ENCODE data around the gene NAALADL2.
A peak's percentile ranks its signal among the peaks of the same experiment; 100 is the strongest.
"Not testable (repeated sequence)": the region's sequence is repeated elsewhere in the genome, so short reads cannot be mapped to it uniquely, and the experiment has no call there.

The NAALADL2 gene

GRCh38 chr3:175502155-175502554 is 643.0 kb downstream of the NAALADL2 start:
- Mint-ChIP-seq H3K4me1 (ENCODE audit: low read depth) (no peaks in the 10 kb centered on the region), H3K9me3 (ENCODE audit: low read depth) (peaks cover 4% of the 10 kb centered on the region), H3K27ac (no peak overlapping the region), H3K27me3 (no peaks in the 10 kb centered on the region), H3K36me3 (no peaks in the 10 kb centered on the region), H3K4me3 (no peak overlapping the region)

GRCh38 chr3:175511219-175511785 is 652.2 kb downstream of the NAALADL2 start:
- Mint-ChIP-seq H3K36me3 (no peaks in the 10 kb centered on the region), H3K9me3 (ENCODE audit: low read depth) (peaks cover 3% of the 10 kb centered on the region), H3K4me1 (ENCODE audit: low read depth) (no peaks in the 10 kb centered on the region), H3K4me3 (no peak overlapping the region), H3K27ac (no peak overlapping the region), H3K27me3 (no peaks in the 10 kb centered on the region)

GRCh38 chr3:175512700-175513099 is 653.6 kb downstream of the NAALADL2 start:
- Mint-ChIP-seq H3K36me3 (no peaks in the 10 kb centered on the region), H3K4me1 (ENCODE audit: low read depth) (no peaks in the 10 kb centered on the region), H3K9me3 (ENCODE audit: low read depth) (peaks cover 3% of the 10 kb centered on the region), H3K27me3 (no peaks in the 10 kb centered on the region), H3K27ac (no peak overlapping the region), H3K4me3 (no peak overlapping the region)

GRCh38 chr3:175518459-175518858 is 659.3 kb downstream of the NAALADL2 start:
- Mint-ChIP-seq H3K27me3 (no peaks in the 10 kb centered on the region), H3K27ac (no peak overlapping the region), H3K9me3 (ENCODE audit: low read depth) (peaks cover 10% of the 10 kb centered on the region), H3K36me3 (no peaks in the 10 kb centered on the region), H3K4me1 (ENCODE audit: low read depth) (no peaks in the 10 kb centered on the region), H3K4me3 (no peak overlapping the region)

- Mint-ChIP-seq H3K9me3 (ENCODE audit: low read depth) (peaks cover 10% of the 10 kb centered on the region), H3K36me3 (no peaks in the 10 kb centered on the region), H3K4me1 (ENCODE audit: low read depth) (no peaks in the 10 kb centered on the region), H3K27ac (no peak overlapping the region), H3K27me3 (no peaks in the 10 kb centered on the region), H3K4me3 (no peak overlapping the region)
These were observed 662.3 kb downstream of the NAALADL2 start for GRCh38 chr3:175521406-175521805.

GRCh38 chr3:175526191-175526590 is 667.1 kb downstream of the NAALADL2 start:
- H3K27me3 Mint-ChIP-seq: no peaks in the 10 kb centered on the region
- peaks cover 4% of the 10 kb centered on the region for H3K4me1 Mint-ChIP-seq (ENCODE audit: low read depth)
- H3K36me3 Mint-ChIP-seq: no peaks in the 10 kb centered on the region
- no peak overlapping the region for H3K4me3 Mint-ChIP-seq
- no peak overlapping the region for H3K27ac Mint-ChIP-seq
- H3K9me3 Mint-ChIP-seq (ENCODE audit: low read depth): peaks cover 10% of the 10 kb centered on the region

GRCh38 chr3:175526609-175527280 is 667.6 kb downstream of the NAALADL2 start:
- Mint-ChIP-seq H3K4me3 (peak overlapping the region; percentile 18), H3K36me3 (no peaks in the 10 kb centered on the region), H3K4me1 (ENCODE audit: low read depth) (peaks cover 4% of the 10 kb centered on the region), H3K27ac (no peak overlapping the region), H3K27me3 (no peaks in the 10 kb centered on the region), H3K9me3 (ENCODE audit: low read depth) (peaks cover 6% of the 10 kb centered on the region)

- H3K4me3 Mint-ChIP-seq; H3K27me3 Mint-ChIP-seq; H3K27ac Mint-ChIP-seq; H3K4me1 Mint-ChIP-seq (ENCODE audit: low read depth); H3K9me3 Mint-ChIP-seq (ENCODE audit: low read depth); H3K36me3 Mint-ChIP-seq: not testable (repeated sequence)
These were observed 669.6 kb downstream of the NAALADL2 start for GRCh38 chr3:175528693-175529092.

GRCh38 chr3:175535351-175535750 is 676.2 kb downstream of the NAALADL2 start:
- Mint-ChIP-seq H3K27me3 (no peaks in the 10 kb centered on the region), H3K36me3 (no peaks in the 10 kb centered on the region), H3K9me3 (ENCODE audit: low read depth) (no peaks in the 10 kb centered on the region), H3K4me1 (ENCODE audit: low read depth) (no peaks in the 10 kb centered on the region), H3K4me3 (no peak overlapping the region), H3K27ac (no peak overlapping the region)

GRCh38 chr3:175546115-175546514 is 687.0 kb downstream of the NAALADL2 start:
- Mint-ChIP-seq H3K36me3 (no peaks in the 10 kb centered on the region), H3K9me3 (ENCODE audit: low read depth) (peaks cover 24% of the 10 kb centered on the region), H3K27ac (no peak overlapping the region), H3K27me3 (no peaks in the 10 kb centered on the region), H3K4me3 (no peak overlapping the region), H3K4me1 (ENCODE audit: low read depth) (no peaks in the 10 kb centered on the region)

GRCh38 chr3:175552929-175553328 is 693.8 kb downstream of the NAALADL2 start:
- Mint-ChIP-seq H3K4me1 (ENCODE audit: low read depth) (no peaks in the 10 kb centered on the region), H3K27ac (no peak overlapping the region), H3K36me3 (no peaks in the 10 kb centered on the region), H3K27me3 (no peaks in the 10 kb centered on the region), H3K4me3 (no peak overlapping the region), H3K9me3 (ENCODE audit: low read depth) (peaks cover 7% of the 10 kb centered on the region)

GRCh38 chr3:175554801-175555200 is 695.7 kb downstream of the NAALADL2 start:
- Mint-ChIP-seq H3K36me3 (no peaks in the 10 kb centered on the region), H3K9me3 (ENCODE audit: low read depth) (peaks cover 3% of the 10 kb centered on the region), H3K4me1 (ENCODE audit: low read depth) (no peaks in the 10 kb centered on the region), H3K27me3 (no peaks in the 10 kb centered on the region), H3K27ac (no peak overlapping the region), H3K4me3 (no peak overlapping the region)

- Mint-ChIP-seq H3K27ac (no peak overlapping the region), H3K4me3 (no peak overlapping the region), H3K4me1 (ENCODE audit: low read depth) (no peaks in the 10 kb centered on the region), H3K27me3 (no peaks in the 10 kb centered on the region), H3K9me3 (ENCODE audit: low read depth) (no peaks in the 10 kb centered on the region), H3K36me3 (no peaks in the 10 kb centered on the region)
These were observed 699.1 kb downstream of the NAALADL2 start for GRCh38 chr3:175558261-175558660.

- no peak overlapping the region for H3K4me3 Mint-ChIP-seq
- H3K27me3 Mint-ChIP-seq: no peaks in the 10 kb centered on the region
- H3K27ac Mint-ChIP-seq: no peak overlapping the region
- H3K9me3 Mint-ChIP-seq (ENCODE audit: low read depth): no peaks in the 10 kb centered on the region
- H3K36me3 Mint-ChIP-seq: no peaks in the 10 kb centered on the region
- H3K4me1 Mint-ChIP-seq (ENCODE audit: low read depth): no peaks in the 10 kb centered on the region
These were observed 705.2 kb downstream of the NAALADL2 start for GRCh38 chr3:175564363-175564762.

GRCh38 chr3:175571096-175571495 is 712.0 kb downstream of the NAALADL2 start:
- Mint-ChIP-seq H3K36me3 (no peaks in the 10 kb centered on the region), H3K27ac (no peak overlapping the region), H3K27me3 (no peaks in the 10 kb centered on the region), H3K9me3 (ENCODE audit: low read depth) (no peaks in the 10 kb centered on the region), H3K4me1 (ENCODE audit: low read depth) (no peaks in the 10 kb centered on the region), H3K4me3 (no peak overlapping the region)

- Mint-ChIP-seq H3K27me3 (no peaks in the 10 kb centered on the region), H3K27ac (no peak overlapping the region), H3K4me1 (ENCODE audit: low read depth) (no peaks in the 10 kb centered on the region), H3K9me3 (ENCODE audit: low read depth) (no peaks in the 10 kb centered on the region), H3K4me3 (no peak overlapping the region), H3K36me3 (no peaks in the 10 kb centered on the region)
These were observed 714.1 kb downstream of the NAALADL2 start for GRCh38 chr3:175573226-175573625.
